Measurements from ENCODE around the gene VENTX.

Gene VENTX

GRCh38 chr10:133207627-133208026 lies 30.0 kb upstream of the VENTX start:
- TF ChIP-seq CTCF (conservative IDR thresholded peaks at IDR 0.05; ENCODE audit: low read length), result no peak
- DNase-seq (ENCODE audit: low read depth), result no peak

GRCh38 chr10:133208466-133208865 lies 29.2 kb upstream of the VENTX start:
- TF ChIP-seq CTCF (conservative IDR thresholded peaks at IDR 0.05; ENCODE audit: low read length), result no peak
- no peak for DNase-seq (ENCODE audit: low read depth)

More at GRCh38 chr10:133207627-133208026, 30.0 kb upstream of the VENTX start:
- H3K4me3 ChIP-seq (ENCODE audit: low read length), result no peak overlapping the region

GRCh38 chr10:133209117-133209516 lies 28.5 kb upstream of the VENTX start:
- DNase-seq (ENCODE audit: low read depth), result no peak
- no peak for TF ChIP-seq CTCF (conservative IDR thresholded peaks at IDR 0.05; ENCODE audit: low read length)
- H3K4me3 ChIP-seq (ENCODE audit: low read length), result no peak overlapping the region

More at GRCh38 chr10:133208466-133208865, 29.2 kb upstream of the VENTX start:
- no peak overlapping the region for H3K4me3 ChIP-seq (ENCODE audit: low read length)

DNA sequence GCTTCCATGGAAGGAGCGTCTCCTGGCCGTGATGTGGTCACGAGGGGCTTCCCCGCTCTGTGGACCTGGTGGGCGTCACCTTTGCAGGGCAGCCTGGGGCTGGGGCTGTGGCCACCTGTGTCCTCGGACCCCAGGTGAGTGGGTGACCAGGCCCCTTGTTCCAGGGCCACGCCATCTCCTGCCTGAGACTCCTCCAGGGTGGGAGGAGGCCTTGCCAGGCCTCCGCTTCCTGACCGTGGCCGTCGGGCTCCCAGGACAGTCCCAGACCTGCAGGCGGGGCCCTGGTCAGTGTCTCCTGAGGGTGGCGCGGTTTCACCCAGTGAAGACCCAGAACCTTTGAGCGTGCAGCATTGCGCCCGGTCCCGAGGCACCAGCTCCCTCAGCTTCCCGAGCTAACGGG lies 28.0 kb upstream of the VENTX start:
- no peak for DNase-seq (ENCODE audit: low read depth)
- no peak overlapping the region for H3K4me3 ChIP-seq (ENCODE audit: low read length)
- TF ChIP-seq CTCF (conservative IDR thresholded peaks at IDR 0.05; ENCODE audit: low read length), result no peak

GRCh38 chr10:133210398-133211140 lies 27.1 kb upstream of the VENTX start:
- TF ChIP-seq CTCF (conservative IDR thresholded peaks at IDR 0.05; ENCODE audit: low read length), result no peak
- H3K4me3 ChIP-seq (ENCODE audit: low read length), result no peak overlapping the region
- no peak for DNase-seq (ENCODE audit: low read depth)

DNA sequence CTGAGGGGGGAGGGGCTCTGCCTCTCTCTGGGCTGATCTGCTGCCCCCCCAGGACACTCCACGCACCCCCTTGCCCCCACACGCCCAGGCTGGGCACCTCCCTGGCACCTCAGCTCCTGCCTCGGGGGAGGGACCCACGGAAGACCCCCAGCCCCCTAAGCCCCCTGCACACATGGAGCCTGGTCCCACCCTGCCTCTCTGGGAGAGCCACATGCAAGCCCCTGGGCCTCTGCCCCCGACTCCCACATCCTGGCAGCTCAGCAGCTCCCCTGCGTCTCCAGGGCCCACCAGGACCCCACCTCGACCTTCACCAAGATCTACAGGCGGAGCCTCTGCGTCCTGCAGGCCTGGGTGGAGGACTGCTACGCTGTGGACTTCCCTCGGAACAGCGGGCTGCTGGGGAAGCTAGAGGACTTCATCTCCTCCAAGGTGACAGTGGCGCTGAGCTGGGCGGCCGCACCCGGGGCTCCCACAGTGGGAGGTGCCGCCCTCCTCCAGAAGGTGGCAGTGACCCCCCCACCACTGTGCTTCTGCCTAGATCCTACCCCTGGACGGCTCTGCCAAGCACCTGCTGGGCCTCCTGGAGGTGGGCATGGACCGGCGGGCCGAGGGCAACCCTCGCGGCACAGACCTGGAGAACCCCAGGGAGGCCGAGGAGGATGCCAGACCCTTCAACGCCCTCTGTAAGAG lies 26.4 kb upstream of the VENTX start:
- no peak for TF ChIP-seq CTCF (conservative IDR thresholded peaks at IDR 0.05; ENCODE audit: low read length)
- DNase-seq (ENCODE audit: low read depth), result no peak
- H3K4me3 ChIP-seq (ENCODE audit: low read length), result no peak overlapping the region

Measured in AG10803 (cell line).